HG03565 (cell line): ENCODE measurements around the gene CDRT4.

Experiments
- ATAC-seq: cut with Tn5 transposase; IDR thresholded peaks from one replicate; pipeline ENCODE4 v1.9.1; 2021; ENCODE audit warnings: mild to moderate bottlenecking, moderate library complexity; ENCODE audit not compliant: unreplicated experiment

The CDRT4 gene

DNA sequence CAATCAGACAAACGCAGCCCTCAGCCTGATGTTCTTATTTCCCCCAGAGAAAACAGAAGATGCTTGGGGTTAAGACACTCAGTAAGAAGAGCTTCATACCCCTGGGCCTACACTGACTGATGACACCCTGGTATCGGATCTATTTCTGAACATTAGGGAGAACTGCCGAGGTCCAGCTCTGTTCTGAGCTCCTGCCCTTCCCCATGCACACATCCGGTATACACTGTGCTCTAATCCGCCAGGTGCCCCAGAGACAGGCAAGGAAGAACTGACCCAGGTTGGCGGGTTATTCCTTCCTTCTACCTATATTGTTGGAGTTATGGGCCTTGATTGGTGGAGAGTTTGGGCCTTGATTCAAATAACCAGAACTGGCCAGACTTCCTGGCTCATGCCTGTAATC, 68.0 kb downstream of the CDRT4 start:
- no peak for ATAC-seq

GRCh38 chr17:15398736-15399331, 68.6 kb downstream of the CDRT4 start:
- no peak for ATAC-seq

GRCh38 chr17:15398291-15398690, 69.1 kb downstream of the CDRT4 start:
- no peak for ATAC-seq

- no peak for ATAC-seq
Observed at GRCh38 chr17:15397620-15398019, 69.8 kb downstream of the CDRT4 start.

GRCh38 chr17:15395091-15395490, 72.3 kb downstream of the CDRT4 start:
- ATAC-seq = no peak

DNA sequence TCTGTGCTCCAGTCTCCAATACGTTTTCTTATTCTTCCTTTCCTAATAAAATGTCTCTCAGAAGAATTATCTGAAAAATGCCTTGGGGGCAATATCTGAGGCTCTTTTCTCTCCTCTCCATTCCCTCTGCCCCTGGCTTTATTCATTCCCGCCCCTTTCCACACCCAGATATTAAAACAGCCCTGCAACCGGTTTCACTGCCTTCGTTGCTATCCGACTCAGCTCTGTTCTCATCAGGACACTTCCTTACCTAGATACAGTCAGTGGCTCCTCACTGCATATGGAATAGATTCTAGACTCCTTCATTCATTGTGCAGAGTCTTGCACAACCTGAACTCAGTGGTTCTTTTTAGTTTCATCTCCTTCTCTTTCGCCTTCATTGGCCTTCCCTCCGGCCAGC, 74.0 kb downstream of the CDRT4 start:
- no peak for ATAC-seq

GRCh38 chr17:15392326-15392741, 75.1 kb downstream of the CDRT4 start:
- no peak for ATAC-seq

DNA sequence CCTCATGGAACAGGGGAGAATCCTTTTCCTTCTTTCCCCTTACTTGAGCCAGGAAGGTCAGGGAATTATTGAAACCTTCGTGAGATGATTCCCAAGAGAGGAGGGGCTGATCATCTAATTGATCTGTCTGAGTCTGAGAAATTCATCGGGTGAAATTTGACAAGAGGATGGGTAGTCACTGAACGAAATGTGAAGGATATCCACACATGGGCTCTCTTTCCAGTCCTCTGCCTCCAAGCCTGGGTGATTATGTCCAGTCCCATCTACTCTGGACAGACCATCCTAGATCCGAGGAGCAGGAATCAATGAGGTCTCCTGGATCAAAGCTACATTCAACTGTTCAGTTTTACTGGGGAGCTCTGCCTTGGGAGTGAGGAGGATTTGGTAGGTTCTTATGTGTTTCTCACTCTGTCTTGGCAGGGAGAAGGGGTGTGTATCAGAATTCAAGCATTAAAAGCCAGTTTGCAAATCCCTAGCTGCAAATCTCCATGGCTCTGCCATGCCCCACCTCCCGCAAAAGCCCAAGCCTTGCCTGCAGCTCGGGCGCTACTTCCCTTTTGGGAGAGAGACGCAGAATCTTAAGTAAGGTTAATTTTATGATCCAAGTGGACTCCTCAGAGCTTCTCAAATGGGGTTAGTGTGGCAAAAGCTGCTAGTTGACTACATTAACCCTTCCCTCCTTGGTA, 78.9 kb downstream of the CDRT4 start:
- no peak for ATAC-seq

DNA sequence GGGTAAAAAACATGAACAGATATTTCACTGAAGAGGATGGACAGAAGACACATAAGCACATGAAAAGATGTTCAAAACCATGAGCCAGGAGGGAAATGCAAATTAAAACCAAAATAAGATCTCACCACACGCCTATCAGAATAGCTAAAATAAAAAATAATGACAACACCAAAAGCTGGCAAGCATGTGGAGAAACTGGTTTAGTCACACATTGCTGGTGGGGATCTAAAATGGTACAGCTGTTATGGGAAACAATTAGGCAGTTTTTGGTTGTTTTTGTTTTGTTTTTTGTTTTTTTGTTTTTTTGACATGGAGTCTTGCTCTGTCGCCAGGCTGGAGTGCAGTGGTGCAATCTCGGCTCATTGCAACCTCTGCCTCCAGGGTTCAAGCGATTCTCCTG, 81.3 kb downstream of the CDRT4 start:
- no peak for ATAC-seq
